Kidney (tissue), 11 donors: ENCODE results near the gene PDPR. TPM values are rescaled to one million over a fixed set of nuclear protein-coding genes. Genes with fewer than 3 reads are reported as not detected.
"Not testable (repeated sequence)": the region's sequence is repeated elsewhere in the genome, so short reads cannot be mapped to it uniquely, and the experiment has no call there.

Experiments used
- DNase-seq, 5 donors: peaks; one replicate each; pipeline ENCODE4 v3.0.0-alpha.2; 2013 to 2020
- FAIRE-seq: peaks from 2 replicates; lab custom pipeline; 2012; peaks lifted over from hg19 to GRCh38; lab: Jason Lieb, UNC
- H3K27ac ChIP-seq, 2 donors: one replicate each; pipeline ENCODE4 v1.7.0; 2013; ENCODE audit warnings: low read depth in 2 of 2, low read length in 2 of 2, inconsistent platforms in 1 of 2
- H3K27me3 ChIP-seq: one replicate; pipeline ENCODE4 v1.7.1; 2013; ENCODE audit warnings: low read length, inconsistent platforms; ENCODE audit not compliant: control insufficient read depth, insufficient read depth
- H3K36me3 ChIP-seq, 3 donors: one replicate each; pipeline versions ENCODE4 v1.7.0 to v1.7.1; 2013; ENCODE audit warnings: low read length in 3 of 3, control low read depth in 1 of 3, inconsistent platforms in 1 of 3; ENCODE audit not compliant: insufficient read depth in 3 of 3, control insufficient read depth in 2 of 3
- H3K4me1 ChIP-seq, 3 donors: one replicate each; pipeline versions ENCODE4 v1.7.0 to v1.7.1; 2013; ENCODE audit warnings: low read length in 3 of 3, inconsistent platforms in 1 of 3, low read depth in 1 of 3; ENCODE audit not compliant: control insufficient read depth in 2 of 3, insufficient read depth in 2 of 3
- H3K4me3 ChIP-seq, 3 donors: one replicate each; pipeline versions ENCODE4 v1.7.0 to v1.8.1; 2013; ENCODE audit warnings: low read length in 3 of 3, control low read depth in 1 of 3, inconsistent platforms in 1 of 3
- H3K9ac ChIP-seq, 3 donors: one replicate each; pipeline versions ENCODE4 v1.7.0 to v1.7.1; 2013; ENCODE audit warnings: low read length in 3 of 3, control low read depth in 1 of 3, inconsistent platforms in 1 of 3
- H3K9me3 ChIP-seq, 3 donors: one replicate each; pipeline versions ENCODE4 v1.7.0 to v1.7.1; 2013; ENCODE audit warnings: low read length in 3 of 3, control low read depth in 1 of 3, inconsistent platforms in 1 of 3; ENCODE audit not compliant: control insufficient read depth in 2 of 3, insufficient read depth in 1 of 3
- intact Hi-C: fragments of 100-400 bp; cut with DNase I; formaldehyde crosslinking; loops from one replicate; pipeline ENCODE4 v1.11.1; 2022
- polyA plus RNA-seq: library from polyadenylated mRNA; stranded (reverse); fragments of 350-450 nt; fragmentation: Illumina TruSeq; extraction: RNeasy Lipid Tissue Mini Kit (QIAGEN cat#74804); gene quantifications from one replicate; pipeline ENCODE4 v1.2.3, GENCODE V29; 2014; ENCODE audit warnings: low read depth, low replicate concordance; ENCODE audit not compliant: insufficient read depth
- total RNA-seq: library from RNA; stranded (reverse); fragmentation: NEBNext Ultra II Directional; extraction: Animal tissue kit (Norgen Biotek cat#: 25700); gene quantifications from one replicate; pipeline ENCODE4 v1.2.1, GENCODE V29; 2021
- donor health status: control.
- donor health status: control.
- donor health status: DM: yes; HTN: yes; CAD: no.
- donor health status: Normal renal cell carcinoma (clear cell type).

Gene PDPR
- total and polyA plus RNA-seq, 2 donors from 2014 or later: 7.0 to 46.9 TPM

- H3K27me3 ChIP-seq, H3K4me1 ChIP-seq, intact Hi-C loops, H3K4me3 ChIP-seq, H3K9me3 ChIP-seq, H3K27ac ChIP-seq, H3K36me3 ChIP-seq, FAIRE-seq, H3K9ac ChIP-seq: not testable (repeated sequence)
- DNase-seq: peak in 1 of 5 donors; percentile 25
Observed at GRCh38 chr16:70173212-70173837, 59.2 kb downstream of the PDPR start, which contains the start of gene CLEC18C. Gene CLEC18C, plus strand, starts transcription at chr16:70173787. Its CDS starts 492 bp downstream, at chr16:70174279.

DNA sequence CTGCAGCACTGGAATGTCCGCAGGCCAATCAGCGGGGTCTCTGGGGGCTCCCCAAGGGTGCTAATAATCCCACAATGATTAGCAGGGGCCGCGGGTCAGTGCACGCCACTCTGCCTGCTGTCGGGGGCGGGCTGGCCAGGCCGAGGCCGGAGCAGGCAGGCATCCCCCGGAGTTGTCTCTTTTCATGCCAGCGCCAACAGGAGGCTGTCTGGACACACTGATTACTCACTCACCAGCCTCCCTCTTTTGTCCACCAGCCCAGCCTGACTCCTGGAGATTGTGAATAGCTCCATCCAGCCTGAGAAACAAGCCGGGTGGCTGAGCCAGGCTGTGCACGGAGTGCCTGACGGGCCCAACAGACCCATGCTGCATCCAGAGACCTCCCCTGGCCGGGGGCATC, 59.8 kb downstream of the PDPR start:
- H3K9ac ChIP-seq, H3K4me3 ChIP-seq, H3K4me1 ChIP-seq, H3K36me3 ChIP-seq, FAIRE-seq, intact Hi-C loops, H3K27me3 ChIP-seq, H3K27ac ChIP-seq, H3K9me3 ChIP-seq: not testable (repeated sequence)
- DNase-seq: peak in 1 of 5 donors; percentile 2

DNA sequence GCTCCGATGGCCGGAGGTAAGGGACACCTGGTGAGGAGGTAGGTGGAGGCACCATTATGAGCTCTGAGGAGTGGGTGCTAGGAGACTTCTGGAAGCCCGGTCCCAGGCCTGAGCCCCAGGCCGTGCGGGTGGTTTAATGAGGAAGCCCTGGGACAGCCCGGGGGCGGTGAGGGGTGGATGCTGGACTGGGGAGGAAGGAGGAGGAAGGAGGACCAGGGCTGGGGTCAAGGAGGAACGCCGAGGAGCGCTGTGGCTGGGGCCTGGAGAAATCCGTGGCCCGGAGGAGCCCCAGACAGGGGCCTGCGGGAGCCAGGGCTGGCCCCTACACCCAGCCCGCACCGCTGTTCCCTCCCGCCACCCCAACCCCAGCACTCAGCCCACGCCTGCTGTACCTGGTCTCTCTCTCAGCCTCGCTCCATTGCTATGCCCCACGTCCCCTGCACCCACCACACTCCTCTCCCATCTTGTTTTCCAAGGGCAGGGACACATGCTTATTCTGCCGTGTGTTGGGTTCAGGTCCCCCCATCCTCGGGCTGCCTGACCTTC, 60.3 kb downstream of the PDPR start:
- DNase-seq, H3K9me3 ChIP-seq, H3K36me3 ChIP-seq, intact Hi-C loops, H3K9ac ChIP-seq, FAIRE-seq, H3K4me1 ChIP-seq, H3K27ac ChIP-seq, H3K4me3 ChIP-seq, H3K27me3 ChIP-seq: not testable (repeated sequence)

DNA sequence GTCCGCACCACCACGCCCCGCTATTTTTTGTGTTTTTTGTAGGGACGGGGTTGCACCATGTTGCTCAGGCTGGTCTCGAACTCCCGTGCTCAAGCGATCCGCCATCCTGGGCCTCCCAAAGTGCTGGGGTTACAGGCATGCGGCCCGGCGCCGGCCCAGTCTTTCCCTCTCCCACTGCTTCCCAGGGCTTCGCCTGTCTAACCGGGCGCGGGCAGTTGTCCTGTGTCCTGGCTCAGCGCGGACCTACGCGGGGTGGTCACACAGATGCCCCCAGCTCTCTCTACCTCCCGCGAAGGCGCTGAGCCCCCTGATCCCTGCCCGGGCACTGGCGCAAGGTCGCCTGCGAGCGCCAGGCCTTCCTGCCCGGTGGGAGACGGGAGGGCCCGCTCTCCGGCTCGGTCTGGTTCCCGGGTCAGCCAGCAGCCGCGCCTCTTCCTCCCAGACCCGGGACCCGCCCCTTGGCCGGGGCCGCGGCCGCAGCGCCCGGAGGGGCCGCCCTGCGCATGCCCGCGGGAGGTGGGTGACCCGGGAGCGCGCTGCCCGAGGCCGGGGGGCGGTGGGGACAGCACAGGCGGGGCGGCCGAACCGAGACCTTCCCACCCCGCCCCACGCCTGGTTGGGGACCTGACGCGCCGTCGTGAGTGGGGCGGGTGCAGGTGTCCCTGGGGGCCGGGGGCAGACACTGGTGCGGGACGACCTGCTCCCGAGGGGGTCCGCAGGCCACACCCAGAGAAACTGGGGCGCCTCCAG, 73.9 kb downstream of the PDPR start:
- H3K9me3 ChIP-seq, H3K27ac ChIP-seq, DNase-seq, H3K36me3 ChIP-seq, H3K4me1 ChIP-seq, intact Hi-C loops, H3K9ac ChIP-seq, H3K27me3 ChIP-seq, FAIRE-seq, H3K4me3 ChIP-seq: not testable (repeated sequence)

GRCh38 chr16:70188608-70188915, 74.4 kb downstream of the PDPR start:
- H3K27ac ChIP-seq, H3K27me3 ChIP-seq, H3K9ac ChIP-seq, H3K4me1 ChIP-seq, FAIRE-seq, H3K4me3 ChIP-seq, H3K36me3 ChIP-seq, intact Hi-C loops, H3K9me3 ChIP-seq: not testable (repeated sequence)
- DNase-seq: peak in 1 of 5 donors; percentile 29

DNA sequence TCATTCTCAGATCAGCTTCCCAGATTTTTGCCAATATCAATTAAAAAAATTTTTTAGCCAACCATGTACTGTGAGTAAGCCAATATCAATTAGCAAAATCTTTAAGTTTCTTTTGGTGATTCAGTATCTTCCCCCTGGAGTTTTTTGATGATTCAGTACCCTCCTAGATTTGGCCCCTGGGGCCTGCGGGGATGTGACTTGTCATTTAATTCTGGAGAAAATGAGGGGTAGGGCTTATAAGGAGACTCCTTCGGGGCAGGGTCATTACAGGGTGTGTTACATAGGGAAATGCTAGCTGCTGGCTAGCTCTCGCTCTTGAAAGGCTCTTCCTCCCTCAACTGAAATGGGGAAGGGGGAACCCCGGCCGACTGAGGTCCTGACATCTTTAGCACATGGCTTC, 76.4 kb downstream of the PDPR start:
- H3K9ac ChIP-seq, H3K36me3 ChIP-seq, H3K27me3 ChIP-seq, H3K27ac ChIP-seq, intact Hi-C loops, FAIRE-seq, H3K4me3 ChIP-seq, H3K9me3 ChIP-seq, DNase-seq, H3K4me1 ChIP-seq: not testable (repeated sequence)

DNA sequence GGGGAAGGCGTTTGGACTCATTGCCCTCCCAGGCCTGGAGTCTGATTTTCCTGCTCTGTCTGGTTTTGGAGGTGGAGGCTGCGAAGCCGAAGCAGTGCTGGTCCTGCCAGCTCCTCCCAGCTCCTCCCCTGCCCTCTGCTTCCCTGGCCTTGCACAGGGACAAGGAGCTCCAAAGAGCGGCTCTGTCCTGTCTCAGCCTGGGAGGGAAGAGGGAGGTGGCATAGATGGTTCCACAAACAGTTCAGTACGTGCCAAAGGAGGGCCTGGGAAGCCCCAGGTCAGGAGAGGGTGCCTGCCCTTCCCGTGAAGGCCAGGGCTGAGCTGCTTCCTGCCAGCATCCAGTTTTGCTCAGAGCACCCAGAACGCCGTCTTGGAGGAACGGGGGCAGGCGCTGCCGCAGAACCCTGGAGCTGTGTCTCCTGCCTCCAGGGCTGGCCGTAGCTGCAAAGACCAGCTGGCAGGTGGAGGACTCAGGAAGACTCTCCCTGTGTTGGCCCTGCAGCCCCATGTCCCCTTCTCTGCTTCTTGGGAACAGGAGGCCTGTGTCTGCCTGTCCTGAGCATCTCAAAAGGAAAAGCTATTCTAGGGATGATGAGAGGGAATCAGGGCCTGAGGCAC, 82.7 kb downstream of the PDPR start:
- FAIRE-seq: peak; percentile 23
- H3K9me3 ChIP-seq, DNase-seq, H3K9ac ChIP-seq, H3K36me3 ChIP-seq, H3K27ac ChIP-seq, H3K27me3 ChIP-seq, H3K4me1 ChIP-seq, H3K4me3 ChIP-seq, intact Hi-C loops: not testable (repeated sequence)

DNA sequence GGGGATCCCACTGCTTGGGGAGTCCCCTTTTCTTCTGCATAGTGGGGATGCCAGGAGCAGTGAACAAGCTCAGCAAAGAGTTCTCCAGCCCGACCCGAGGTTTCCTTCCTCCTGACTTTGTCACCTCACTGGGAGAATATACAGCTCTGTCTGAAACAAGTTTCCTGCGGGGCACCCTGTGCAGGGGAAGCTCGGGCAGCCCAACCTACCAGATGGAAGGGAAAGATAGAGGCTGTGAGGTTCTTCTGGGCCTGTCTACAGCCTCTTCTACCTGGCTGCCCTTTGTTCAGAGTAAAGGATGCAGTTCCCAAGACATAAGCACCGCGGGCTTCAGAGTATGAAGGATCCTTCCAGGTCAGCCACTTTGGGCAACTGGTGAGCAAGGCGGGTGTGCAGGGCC, 83.5 kb downstream of the PDPR start:
- H3K4me3 ChIP-seq, H3K9me3 ChIP-seq, H3K27ac ChIP-seq, H3K9ac ChIP-seq, H3K4me1 ChIP-seq, H3K27me3 ChIP-seq, H3K36me3 ChIP-seq, intact Hi-C loops, FAIRE-seq: not testable (repeated sequence)
- DNase-seq: peak in 1 of 5 donors; percentile 21
